ENCODE data around the gene CDH20.
A peak's percentile ranks its signal among the peaks of the same experiment; 100 is the strongest.

CDH20 gene

DNA sequence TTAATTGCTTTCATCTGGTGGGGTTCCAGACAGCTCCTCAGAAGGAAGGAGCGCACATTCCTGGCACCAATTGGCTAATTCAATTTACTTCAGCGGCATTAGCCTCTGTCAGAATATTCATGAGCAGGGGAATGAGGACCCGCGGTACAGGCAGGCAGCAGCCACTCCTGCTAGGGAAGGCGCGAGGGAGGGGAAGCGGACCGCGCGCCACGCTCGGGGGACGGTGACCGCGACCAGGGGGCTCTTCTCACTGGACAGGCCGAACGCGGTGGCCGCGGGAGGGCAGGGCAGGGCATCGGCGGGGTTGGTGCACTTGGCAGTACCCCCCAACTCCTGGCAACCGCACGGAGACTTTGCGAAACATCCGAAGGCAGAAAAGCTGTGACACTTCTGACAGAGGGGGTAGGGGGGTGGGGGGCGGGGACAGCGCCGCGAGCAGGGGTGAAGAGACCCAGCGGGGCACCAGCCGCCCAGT, at the start of gene CDH20:
Gene CDH20 (plus strand): TSS at position 160 of the 475 bp plus-strand sequence.
- no peaks in the 10 kb centered on the region for H3K36me3 ChIP-seq (ENCODE audit: control insufficient read depth, insufficient read depth, low read length)
- H3K27me3 ChIP-seq (ENCODE audit: control insufficient read depth, insufficient read depth, low read length), result peaks cover 36% of the 10 kb centered on the region
- H3K9me3 ChIP-seq (ENCODE audit: control insufficient read depth, insufficient read depth, low read length), result no peaks in the 10 kb centered on the region
- no peaks in the 10 kb centered on the region for H3K4me1 ChIP-seq (ENCODE audit: control insufficient read depth, insufficient read depth, low read length)
- H3K4me3 ChIP-seq (ENCODE audit: low read depth, low read length), result peak within 1 kb of the TSS; percentile 73
- H3K9ac ChIP-seq (ENCODE audit: low read depth, low read length), result no peak within 1 kb of the TSS

DNA sequence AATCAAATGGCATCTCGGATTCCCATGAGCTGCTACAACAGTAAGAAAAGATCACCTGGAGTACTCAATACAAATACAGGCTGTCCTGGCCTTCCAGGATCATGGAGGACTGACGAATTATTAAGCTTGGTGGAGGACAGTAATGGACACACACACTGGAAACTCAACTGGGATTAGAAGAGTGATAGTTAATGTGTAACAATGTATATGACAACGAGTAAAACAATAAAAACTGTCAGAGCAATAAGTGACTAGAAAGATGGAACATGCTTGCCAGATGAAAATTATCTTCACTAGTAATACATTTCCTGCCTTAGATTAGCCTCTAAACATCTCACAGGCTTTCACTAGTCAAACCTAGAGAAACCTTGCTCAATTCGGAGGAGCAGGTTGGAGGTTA, 49.2 kb upstream of the CDH20 start:
- H3K9ac ChIP-seq (ENCODE audit: low read depth, low read length), result no peak overlapping the region
- H3K4me3 ChIP-seq (ENCODE audit: low read depth, low read length), result no peak overlapping the region
- H3K4me1 ChIP-seq (ENCODE audit: control insufficient read depth, insufficient read depth, low read length), result peaks cover 7% of the 10 kb centered on the region
- no peaks in the 10 kb centered on the region for H3K27me3 ChIP-seq (ENCODE audit: control insufficient read depth, insufficient read depth, low read length)
- no peaks in the 10 kb centered on the region for H3K9me3 ChIP-seq (ENCODE audit: control insufficient read depth, insufficient read depth, low read length)
- no peaks in the 10 kb centered on the region for H3K36me3 ChIP-seq (ENCODE audit: control insufficient read depth, insufficient read depth, low read length)

DNA sequence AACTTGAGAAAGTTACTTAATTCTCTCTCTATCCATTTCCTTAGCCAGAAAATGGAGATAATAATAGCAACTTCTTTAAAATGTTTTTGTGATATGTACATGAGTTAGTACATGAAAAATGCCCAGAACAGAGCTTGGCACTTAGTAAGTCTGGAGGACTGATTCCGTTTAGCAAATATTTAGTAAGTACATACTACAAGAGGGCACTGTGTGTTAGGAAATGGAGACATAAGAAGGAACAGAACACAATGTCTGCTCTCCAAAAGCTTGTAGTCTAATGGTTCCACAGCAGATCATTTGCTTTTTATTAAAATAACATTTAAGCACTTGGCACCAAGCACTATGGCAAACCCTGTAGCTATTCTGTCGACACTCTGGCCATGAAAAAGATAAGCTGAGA, 47.5 kb upstream of the CDH20 start:
- H3K4me3 ChIP-seq (ENCODE audit: low read depth, low read length), result no peak overlapping the region
- no peaks in the 10 kb centered on the region for H3K36me3 ChIP-seq (ENCODE audit: control insufficient read depth, insufficient read depth, low read length)
- H3K9ac ChIP-seq (ENCODE audit: low read depth, low read length), result no peak overlapping the region
- no peaks in the 10 kb centered on the region for H3K9me3 ChIP-seq (ENCODE audit: control insufficient read depth, insufficient read depth, low read length)
- H3K27me3 ChIP-seq (ENCODE audit: control insufficient read depth, insufficient read depth, low read length), result no peaks in the 10 kb centered on the region
- peaks cover 7% of the 10 kb centered on the region for H3K4me1 ChIP-seq (ENCODE audit: control insufficient read depth, insufficient read depth, low read length)

DNA sequence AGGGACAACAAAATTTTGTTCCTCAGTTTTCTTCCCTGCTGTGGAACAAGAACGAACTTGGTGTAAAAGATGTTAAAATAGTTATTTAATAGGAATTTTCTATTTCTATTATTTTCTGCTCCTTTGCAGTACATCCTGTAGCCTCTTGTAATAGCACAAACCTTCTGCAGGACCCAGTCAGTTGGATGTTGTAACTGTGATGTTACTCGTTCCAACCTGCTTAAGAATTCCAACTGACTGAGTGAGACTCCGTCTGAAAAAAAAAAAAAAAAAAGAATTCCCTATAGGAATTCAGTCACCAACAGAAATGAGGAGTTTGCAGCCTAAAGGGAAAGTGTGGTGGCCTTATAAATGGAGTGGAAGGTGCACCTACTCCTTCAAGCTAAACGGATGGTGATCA, 46.4 kb upstream of the CDH20 start:
- H3K27me3 ChIP-seq (ENCODE audit: control insufficient read depth, insufficient read depth, low read length), result no peaks in the 10 kb centered on the region
- H3K4me1 ChIP-seq (ENCODE audit: control insufficient read depth, insufficient read depth, low read length), result peaks cover 7% of the 10 kb centered on the region
- no peaks in the 10 kb centered on the region for H3K9me3 ChIP-seq (ENCODE audit: control insufficient read depth, insufficient read depth, low read length)
- H3K4me3 ChIP-seq (ENCODE audit: low read depth, low read length), result no peak overlapping the region
- H3K36me3 ChIP-seq (ENCODE audit: control insufficient read depth, insufficient read depth, low read length), result no peaks in the 10 kb centered on the region
- H3K9ac ChIP-seq (ENCODE audit: low read depth, low read length), result no peak overlapping the region

DNA sequence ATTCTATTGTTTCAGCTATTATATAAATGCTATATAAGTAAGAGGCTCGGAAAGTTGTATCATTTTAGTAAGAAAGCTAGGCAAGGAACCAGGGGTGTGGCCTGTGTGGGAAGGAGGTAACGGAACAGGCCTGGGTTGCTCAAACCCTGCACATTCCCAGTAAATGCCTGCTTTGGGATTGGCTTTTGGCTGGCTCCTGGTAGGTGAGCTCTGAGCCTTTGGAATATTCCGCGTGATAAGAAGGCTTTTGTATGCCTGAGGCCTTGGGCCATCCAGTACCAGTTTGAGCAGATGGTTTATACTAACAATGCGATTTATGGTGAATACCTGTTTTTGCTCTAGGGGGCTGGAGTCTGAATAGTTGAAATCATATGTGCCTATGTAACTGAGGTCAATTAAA, 42.6 kb upstream of the CDH20 start:
- H3K27me3 ChIP-seq (ENCODE audit: control insufficient read depth, insufficient read depth, low read length), result no peaks in the 10 kb centered on the region
- no peak overlapping the region for H3K9ac ChIP-seq (ENCODE audit: low read depth, low read length)
- H3K9me3 ChIP-seq (ENCODE audit: control insufficient read depth, insufficient read depth, low read length), result no peaks in the 10 kb centered on the region
- H3K4me3 ChIP-seq (ENCODE audit: low read depth, low read length), result no peak overlapping the region
- peaks cover 7% of the 10 kb centered on the region for H3K4me1 ChIP-seq (ENCODE audit: control insufficient read depth, insufficient read depth, low read length)
- H3K36me3 ChIP-seq (ENCODE audit: control insufficient read depth, insufficient read depth, low read length), result no peaks in the 10 kb centered on the region

GRCh38 chr18:61292280-61293035, 40.8 kb upstream of the CDH20 start:
- no peak overlapping the region for H3K4me3 ChIP-seq (ENCODE audit: low read depth, low read length)
- no peaks in the 10 kb centered on the region for H3K36me3 ChIP-seq (ENCODE audit: control insufficient read depth, insufficient read depth, low read length)
- no peaks in the 10 kb centered on the region for H3K9me3 ChIP-seq (ENCODE audit: control insufficient read depth, insufficient read depth, low read length)
- H3K27me3 ChIP-seq (ENCODE audit: control insufficient read depth, insufficient read depth, low read length), result no peaks in the 10 kb centered on the region
- no peak overlapping the region for H3K9ac ChIP-seq (ENCODE audit: low read depth, low read length)
- no peaks in the 10 kb centered on the region for H3K4me1 ChIP-seq (ENCODE audit: control insufficient read depth, insufficient read depth, low read length)

- H3K9ac ChIP-seq (ENCODE audit: low read depth, low read length), result no peak overlapping the region
- no peaks in the 10 kb centered on the region for H3K9me3 ChIP-seq (ENCODE audit: control insufficient read depth, insufficient read depth, low read length)
- no peaks in the 10 kb centered on the region for H3K4me1 ChIP-seq (ENCODE audit: control insufficient read depth, insufficient read depth, low read length)
- no peaks in the 10 kb centered on the region for H3K36me3 ChIP-seq (ENCODE audit: control insufficient read depth, insufficient read depth, low read length)
- no peaks in the 10 kb centered on the region for H3K27me3 ChIP-seq (ENCODE audit: control insufficient read depth, insufficient read depth, low read length)
- H3K4me3 ChIP-seq (ENCODE audit: low read depth, low read length), result no peak overlapping the region
Measured at GRCh38 chr18:61295153-61295552, 38.1 kb upstream of the CDH20 start.

DNA sequence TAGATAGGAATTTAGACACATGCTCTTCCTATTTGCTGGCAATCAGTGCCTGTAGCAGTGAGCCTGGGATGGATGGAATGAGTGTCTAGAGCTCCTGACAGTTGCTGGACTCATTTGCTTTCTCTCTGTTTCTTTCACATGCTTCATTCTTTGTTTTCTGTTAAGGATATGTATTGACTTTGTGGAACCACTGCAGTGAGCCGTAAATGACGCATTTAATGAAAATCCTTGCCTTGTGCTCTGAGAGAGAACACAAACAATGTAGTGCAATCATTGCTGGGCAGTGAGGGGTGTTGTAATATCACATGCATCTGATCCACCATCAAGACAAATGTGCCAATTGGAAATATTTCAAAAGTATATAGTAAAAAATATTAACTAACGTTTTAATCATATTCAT, 25.2 kb upstream of the CDH20 start:
- Histone ChIP-seq H3K4me3 (ENCODE audit: low read depth, low read length) (no peak overlapping the region), H3K4me1 (ENCODE audit: control insufficient read depth, insufficient read depth, low read length) (no peaks in the 10 kb centered on the region), H3K9me3 (ENCODE audit: control insufficient read depth, insufficient read depth, low read length) (no peaks in the 10 kb centered on the region), H3K27me3 (ENCODE audit: control insufficient read depth, insufficient read depth, low read length) (no peaks in the 10 kb centered on the region), H3K9ac (ENCODE audit: low read depth, low read length) (no peak overlapping the region), H3K36me3 (ENCODE audit: control insufficient read depth, insufficient read depth, low read length) (no peaks in the 10 kb centered on the region)

- Histone ChIP-seq H3K4me1 (ENCODE audit: control insufficient read depth, insufficient read depth, low read length) (no peaks in the 10 kb centered on the region), H3K4me3 (ENCODE audit: low read depth, low read length) (no peak overlapping the region), H3K36me3 (ENCODE audit: control insufficient read depth, insufficient read depth, low read length) (no peaks in the 10 kb centered on the region), H3K27me3 (ENCODE audit: control insufficient read depth, insufficient read depth, low read length) (no peaks in the 10 kb centered on the region), H3K9ac (ENCODE audit: low read depth, low read length) (no peak overlapping the region), H3K9me3 (ENCODE audit: control insufficient read depth, insufficient read depth, low read length) (no peaks in the 10 kb centered on the region)
Measured at GRCh38 chr18:61308795-61309393, 24.3 kb upstream of the CDH20 start.

- no peaks in the 10 kb centered on the region for H3K4me1 ChIP-seq (ENCODE audit: control insufficient read depth, insufficient read depth, low read length)
- H3K9ac ChIP-seq (ENCODE audit: low read depth, low read length), result no peak overlapping the region
- no peaks in the 10 kb centered on the region for H3K27me3 ChIP-seq (ENCODE audit: control insufficient read depth, insufficient read depth, low read length)
- H3K4me3 ChIP-seq (ENCODE audit: low read depth, low read length), result no peak overlapping the region
- no peaks in the 10 kb centered on the region for H3K36me3 ChIP-seq (ENCODE audit: control insufficient read depth, insufficient read depth, low read length)
- H3K9me3 ChIP-seq (ENCODE audit: control insufficient read depth, insufficient read depth, low read length), result no peaks in the 10 kb centered on the region
Measured at GRCh38 chr18:61322265-61322873, 10.9 kb upstream of the CDH20 start.

DNA sequence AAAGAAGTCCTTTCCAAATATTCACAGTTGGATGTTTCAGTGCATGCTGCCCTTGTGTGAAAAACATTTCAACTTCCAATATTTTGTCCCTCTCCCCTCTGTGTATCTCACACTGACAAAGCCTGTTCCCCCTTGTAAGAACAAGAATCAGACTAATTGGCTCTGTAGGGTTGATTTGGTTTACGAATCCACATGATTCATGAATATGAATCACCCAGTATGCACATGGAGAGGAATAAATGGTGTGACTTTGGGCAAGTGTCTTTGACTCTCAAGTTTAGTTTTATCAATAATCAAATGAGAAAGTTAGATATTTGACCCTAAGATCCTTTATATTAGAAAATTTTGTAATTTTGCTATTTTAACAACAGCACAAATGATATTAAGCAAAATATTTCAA, 9.3 kb upstream of the CDH20 start:
- Histone ChIP-seq H3K4me3 (ENCODE audit: low read depth, low read length) (no peak overlapping the region), H3K9me3 (ENCODE audit: control insufficient read depth, insufficient read depth, low read length) (no peaks in the 10 kb centered on the region), H3K27me3 (ENCODE audit: control insufficient read depth, insufficient read depth, low read length) (no peaks in the 10 kb centered on the region), H3K36me3 (ENCODE audit: control insufficient read depth, insufficient read depth, low read length) (no peaks in the 10 kb centered on the region), H3K9ac (ENCODE audit: low read depth, low read length) (no peak overlapping the region), H3K4me1 (ENCODE audit: control insufficient read depth, insufficient read depth, low read length) (no peaks in the 10 kb centered on the region)

- Histone ChIP-seq H3K9me3 (ENCODE audit: control insufficient read depth, insufficient read depth, low read length) (no peaks in the 10 kb centered on the region), H3K27me3 (ENCODE audit: control insufficient read depth, insufficient read depth, low read length) (peaks cover under 1% of the 10 kb centered on the region), H3K9ac (ENCODE audit: low read depth, low read length) (no peak overlapping the region), H3K4me1 (ENCODE audit: control insufficient read depth, insufficient read depth, low read length) (no peaks in the 10 kb centered on the region), H3K4me3 (ENCODE audit: low read depth, low read length) (no peak overlapping the region), H3K36me3 (ENCODE audit: control insufficient read depth, insufficient read depth, low read length) (no peaks in the 10 kb centered on the region)
Measured at GRCh38 chr18:61326407-61326806, 6.8 kb upstream of the CDH20 start.
